GM21367 (cell line): ENCODE data around the gene GATAD2A.

Source experiments
- ATAC-seq: cut with Tn5 transposase; IDR thresholded peaks from one replicate; pipeline ENCODE4 v1.9.1; 2021; ENCODE audit not compliant: unreplicated experiment

GATAD2A gene

GRCh38 chr19:19421299-19421696 is 15.8 kb downstream of the GATAD2A start:
- ATAC-seq = no peak

- no peak for ATAC-seq
Observed at GRCh38 chr19:19422156-19422555, 16.7 kb downstream of the GATAD2A start.

DNA sequence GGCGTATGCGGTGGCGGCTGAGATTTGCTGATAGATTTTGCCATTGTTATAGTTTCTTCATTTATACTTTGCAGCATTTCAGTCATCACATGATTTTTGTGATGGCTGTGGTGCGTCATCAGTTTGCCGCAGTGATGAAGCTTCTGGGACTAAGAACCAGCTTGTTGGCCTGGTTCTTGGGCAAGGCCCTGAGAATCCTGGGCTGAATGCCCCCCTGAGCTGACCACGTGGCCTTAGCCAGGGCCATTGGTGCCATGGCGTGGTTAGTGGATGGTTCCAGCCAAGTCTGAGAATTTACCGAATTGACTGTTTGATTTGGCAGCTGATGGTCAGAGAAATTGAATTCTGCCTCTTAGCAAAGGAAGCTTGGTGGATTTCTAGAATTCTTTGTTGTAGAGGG is 17.8 kb downstream of the GATAD2A start:
- no peak for ATAC-seq

DNA sequence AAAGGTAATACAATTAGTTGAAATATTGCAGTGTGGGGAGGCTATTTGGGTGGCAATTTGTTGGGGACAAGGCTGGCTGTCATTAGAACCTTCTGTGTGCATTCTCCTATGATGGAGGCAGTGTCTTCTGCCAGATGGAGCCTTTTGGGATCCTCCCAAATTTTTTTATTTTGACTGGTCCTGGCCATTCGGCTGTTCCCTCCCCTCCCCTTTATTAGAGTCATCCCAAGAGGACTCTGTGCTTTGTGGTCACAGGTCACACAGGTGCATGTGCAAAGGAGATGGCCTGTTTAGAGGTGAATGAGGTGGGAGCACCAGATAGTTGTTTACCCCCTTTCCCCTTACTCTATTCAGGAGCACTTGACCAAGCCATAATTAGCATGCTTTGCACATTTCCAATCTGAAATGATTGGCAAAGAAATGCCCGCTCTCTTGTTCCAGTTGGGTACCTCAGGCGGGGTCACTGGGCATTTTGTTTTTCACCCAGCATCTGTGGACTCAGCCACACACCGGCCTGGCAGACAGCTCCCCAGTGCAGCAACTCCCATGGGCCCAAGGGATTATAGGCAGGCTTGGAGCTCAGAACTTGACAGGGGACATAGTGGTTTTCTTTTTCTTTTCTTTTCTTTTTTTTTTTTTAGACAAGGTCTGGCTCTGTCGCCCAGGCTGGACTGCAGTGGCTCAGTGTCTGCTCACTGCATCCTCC is 19.8 kb downstream of the GATAD2A start:
- ATAC-seq = no peak

DNA sequence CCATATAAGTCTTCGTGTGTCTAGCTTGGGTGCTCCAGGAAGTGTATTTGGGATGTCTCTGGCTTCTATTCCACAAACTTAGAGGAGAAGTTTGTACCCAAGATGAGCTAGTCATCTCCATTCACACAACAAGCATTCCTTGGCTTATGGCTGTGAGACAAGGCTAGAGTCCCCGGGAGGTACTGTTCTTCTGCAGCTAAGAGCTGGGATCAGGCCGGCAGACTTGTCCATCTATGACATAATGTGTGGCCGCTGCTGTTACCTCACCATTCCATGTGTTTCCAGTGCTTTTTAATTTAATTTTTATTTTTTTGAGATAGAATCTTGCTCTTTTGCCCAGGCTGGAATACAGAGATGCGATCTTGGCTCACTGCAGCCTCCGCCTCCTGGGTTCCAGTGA is 20.7 kb downstream of the GATAD2A start:
- no peak for ATAC-seq

DNA sequence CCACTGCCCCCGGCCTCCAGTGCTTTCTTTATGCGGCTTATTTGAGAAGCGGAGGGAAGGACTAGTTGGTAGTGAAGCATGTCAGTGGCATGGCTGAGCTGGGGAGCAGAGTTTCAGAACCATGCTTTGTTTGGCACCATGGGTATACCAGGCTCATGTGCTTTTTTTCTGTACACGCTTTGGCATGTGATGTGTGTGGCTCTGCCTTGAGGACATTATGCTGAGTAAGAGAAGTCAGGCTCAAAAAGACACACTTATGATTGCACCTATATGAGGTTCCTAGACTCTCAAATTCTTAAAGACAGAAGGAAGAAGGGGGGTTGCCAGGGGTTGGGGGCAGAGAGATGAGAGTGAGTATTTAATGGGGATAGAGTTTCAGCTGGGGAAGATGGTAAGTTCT is 21.3 kb downstream of the GATAD2A start:
- ATAC-seq = no peak

DNA sequence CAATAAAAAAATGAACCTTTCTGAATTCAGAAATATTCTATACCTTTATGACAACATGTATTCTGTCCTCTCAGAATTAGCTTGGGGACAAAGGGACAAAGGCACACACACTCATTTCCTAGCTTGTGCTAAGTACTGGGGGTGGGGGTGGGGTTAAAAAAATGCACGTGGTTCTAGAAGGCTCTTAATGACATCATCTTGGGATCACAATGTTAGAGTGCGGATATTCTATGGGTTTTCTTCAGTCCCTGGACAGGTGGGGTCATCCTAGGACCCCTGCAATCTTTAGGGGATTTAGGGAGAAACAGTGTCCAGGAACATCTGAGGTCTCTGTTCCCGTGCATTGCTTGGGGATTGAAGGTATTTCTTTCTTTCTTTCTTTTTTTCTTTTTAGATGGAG is 21.8 kb downstream of the GATAD2A start:
- ATAC-seq = no peak

GRCh38 chr19:19427944-19428343 is 22.5 kb downstream of the GATAD2A start:
- no peak for ATAC-seq

DNA sequence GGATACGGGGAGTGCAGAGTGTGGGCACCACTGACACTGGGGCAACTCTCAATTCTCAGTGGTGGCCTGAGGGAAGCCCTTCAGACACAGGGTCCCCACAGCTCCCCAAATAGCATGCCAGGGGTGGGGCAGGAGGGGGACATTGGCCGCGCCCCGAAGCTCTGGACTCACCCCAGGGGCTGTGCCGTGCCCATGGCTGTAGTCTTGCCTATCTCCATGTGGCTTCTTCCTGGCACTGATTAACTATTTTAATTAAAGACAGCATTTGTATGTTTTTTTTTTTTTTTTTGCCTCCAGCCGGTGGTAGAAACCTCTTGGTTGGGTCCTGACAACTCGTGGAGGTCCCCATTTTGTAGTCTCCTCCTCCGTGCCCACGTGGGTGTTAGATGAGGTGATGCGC is 23.3 kb downstream of the GATAD2A start:
- no peak for ATAC-seq

GRCh38 chr19:19429361-19429760 is 23.9 kb downstream of the GATAD2A start:
- ATAC-seq = no peak

GRCh38 chr19:19432732-19433131 is 27.3 kb downstream of the GATAD2A start:
- ATAC-seq = no peak

DNA sequence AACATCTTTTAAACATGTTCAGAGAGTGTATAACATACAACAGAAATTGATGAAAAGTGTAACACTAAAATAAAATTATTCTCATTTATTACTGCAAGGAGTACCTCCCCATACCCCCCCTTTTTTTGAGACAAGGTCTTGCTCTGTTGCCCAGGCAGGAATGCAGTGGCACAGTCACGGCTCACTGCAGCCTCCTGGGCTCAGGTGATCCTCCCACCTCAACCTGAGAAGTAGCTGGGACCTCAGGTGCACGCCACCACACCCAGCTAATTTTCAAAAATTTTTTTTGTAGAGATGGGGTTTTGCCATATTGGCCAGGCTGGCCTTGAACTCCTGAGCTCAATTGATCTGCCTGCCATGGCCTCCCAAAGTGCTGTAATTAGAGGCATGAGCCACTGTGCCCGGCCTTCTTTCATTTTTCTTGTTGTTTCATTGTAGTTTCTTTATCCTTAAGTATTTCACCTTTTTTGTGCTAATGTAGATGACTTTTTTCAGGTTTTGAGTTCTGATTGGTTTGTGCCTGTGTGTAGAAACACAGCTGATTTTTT is 28.3 kb downstream of the GATAD2A start:
- ATAC-seq = no peak

DNA sequence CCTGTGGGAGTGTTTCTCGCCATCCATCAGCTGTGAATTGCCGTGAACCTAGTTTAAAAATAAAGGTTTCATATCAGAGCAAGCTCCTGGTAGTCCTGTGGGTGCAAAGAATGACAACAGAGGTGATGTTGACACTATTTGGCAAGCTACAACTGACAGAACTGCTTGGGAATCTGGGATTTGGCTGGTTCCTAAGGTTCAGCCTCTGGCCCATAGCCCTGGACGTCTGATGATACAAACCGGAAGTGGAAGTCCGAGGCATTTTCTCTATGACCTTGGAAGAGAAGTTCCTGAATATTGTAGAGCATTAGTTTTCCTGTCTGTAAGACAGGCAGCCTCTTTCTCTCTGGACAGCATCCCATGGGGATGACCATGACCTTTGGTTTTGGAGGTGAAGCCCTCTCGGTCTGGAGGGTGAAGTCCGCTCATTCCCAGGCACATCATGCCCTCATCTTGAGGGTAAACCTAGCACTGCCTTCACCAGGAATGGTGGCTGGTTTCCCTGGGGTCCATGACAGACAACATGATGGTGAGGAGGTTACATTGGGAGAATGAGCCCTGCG is 29.1 kb downstream of the GATAD2A start:
- no peak for ATAC-seq

GRCh38 chr19:19436137-19436691 is 30.7 kb downstream of the GATAD2A start:
- ATAC-seq = no peak

DNA sequence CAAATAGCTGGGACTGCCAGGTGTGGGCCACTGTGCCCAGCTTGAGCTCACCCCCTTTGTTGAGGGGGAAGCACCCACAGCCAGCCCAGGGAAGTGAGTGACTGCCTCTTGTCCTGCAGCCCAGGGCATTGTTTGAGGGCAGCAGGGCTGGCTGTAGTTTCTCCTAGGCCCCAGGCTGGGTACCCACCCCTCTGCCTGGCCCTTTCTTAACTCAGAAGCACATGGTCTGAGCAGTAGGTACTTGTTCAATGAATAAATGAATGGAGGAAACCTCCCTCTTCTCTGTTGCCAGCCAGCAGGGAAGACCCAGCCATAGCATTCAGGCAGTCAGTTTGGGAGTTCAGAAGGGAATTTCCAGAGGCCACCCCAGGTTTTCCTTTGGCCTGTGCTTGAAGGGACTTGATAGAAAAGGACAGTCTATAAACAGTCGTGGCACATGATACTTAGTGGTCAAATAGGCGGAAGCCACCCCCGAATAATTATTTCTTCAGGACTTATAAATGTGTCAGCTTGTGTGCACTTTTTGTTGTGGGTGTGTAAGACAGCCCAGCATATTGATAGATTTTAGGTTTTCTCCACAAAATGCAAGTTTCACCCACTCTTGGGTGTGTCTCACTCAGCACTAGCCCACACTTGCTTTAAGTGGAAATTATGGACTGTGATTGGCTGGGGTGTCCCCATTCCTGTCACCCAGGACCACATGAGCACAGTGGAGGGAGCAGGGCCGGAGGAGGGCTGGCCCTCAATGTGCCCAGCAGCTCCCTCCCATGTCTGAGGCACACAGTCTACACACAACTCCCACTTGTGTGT is 33.1 kb downstream of the GATAD2A start:
- no peak for ATAC-seq

- ATAC-seq = no peak
Observed at GRCh38 chr19:19439176-19439482, 33.7 kb downstream of the GATAD2A start.

GRCh38 chr19:19443283-19443682 is 37.8 kb downstream of the GATAD2A start:
- no peak for ATAC-seq

DNA sequence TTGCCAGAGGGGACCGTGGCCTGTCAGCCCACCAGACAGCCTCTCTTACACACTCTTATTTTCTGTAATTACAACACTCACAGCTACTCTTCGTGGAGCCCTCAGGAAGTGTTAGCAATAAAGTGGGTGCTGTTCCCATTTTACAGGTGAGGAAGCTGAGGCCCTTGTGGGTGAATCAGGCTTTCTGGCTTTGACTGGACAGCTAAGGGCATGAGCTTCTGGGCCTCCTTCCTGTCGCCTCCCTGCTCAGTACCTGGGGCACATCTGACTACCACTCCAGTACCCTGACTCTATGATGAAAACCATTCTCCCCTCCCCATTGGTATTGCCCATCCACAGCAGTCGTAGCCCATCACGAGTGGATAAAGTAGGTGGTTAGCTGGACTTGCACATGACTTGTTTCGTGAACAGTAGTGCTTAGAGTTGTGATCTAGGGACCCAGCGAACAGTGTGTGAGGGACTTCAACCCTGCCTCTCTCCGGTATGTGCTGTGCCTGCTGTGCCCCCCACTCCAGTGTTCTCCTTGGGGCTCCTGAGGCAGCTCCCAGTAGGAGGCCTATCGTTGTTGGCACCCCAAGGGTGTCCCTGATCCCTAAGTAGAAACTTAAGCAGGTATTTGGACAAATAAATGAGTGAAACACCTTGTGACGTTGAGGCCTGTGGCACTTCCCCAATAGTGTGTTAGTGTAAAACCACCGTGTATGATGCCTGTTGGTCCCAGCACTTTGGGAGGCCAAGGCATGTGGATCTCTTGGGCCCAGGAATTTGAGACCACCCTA is 38.6 kb downstream of the GATAD2A start:
- ATAC-seq = no peak

DNA sequence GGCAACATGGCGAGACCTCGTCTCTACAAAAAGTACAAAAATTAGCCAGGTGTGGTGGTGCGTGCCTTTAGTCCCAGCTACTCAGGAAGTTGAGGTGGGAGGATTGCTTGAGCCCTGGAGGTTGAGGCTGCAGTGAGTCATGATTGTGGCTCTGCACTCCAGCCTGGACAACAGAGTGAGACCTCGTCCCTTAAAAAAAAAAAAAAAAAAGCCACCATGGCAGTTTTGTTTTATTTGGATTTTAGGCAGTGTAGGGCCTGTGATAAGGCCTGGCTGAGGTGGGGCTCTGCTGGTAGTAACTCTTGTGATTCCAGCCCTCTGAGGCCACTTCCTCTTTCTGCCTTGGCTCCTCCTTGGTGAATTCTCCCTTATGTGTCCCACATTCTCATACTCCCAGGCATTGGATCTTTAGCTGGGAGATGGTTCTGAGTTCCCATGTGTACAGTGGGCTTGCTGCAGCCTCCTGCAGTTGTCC is 39.2 kb downstream of the GATAD2A start:
- ATAC-seq = no peak

- no peak for ATAC-seq
Observed at GRCh38 chr19:19445288-19445687, 39.8 kb downstream of the GATAD2A start.

- ATAC-seq = no peak
Observed at GRCh38 chr19:19445911-19446361, 40.5 kb downstream of the GATAD2A start.
